GM19240 (cell line): ENCODE measurements around the gene COA3.

Source experiments
- DNase-seq: peaks from one replicate; pipeline ENCODE4 v3.0.0; 2011; ENCODE audit warnings: low spot score; ENCODE audit not compliant: insufficient read length

The COA3 gene

GRCh38 chr17:42818379-42818778, 19.9 kb upstream of the COA3 start:
- no peak for DNase-seq

GRCh38 chr17:42817866-42818265, 19.4 kb upstream of the COA3 start:
- DNase-seq: no peak

GRCh38 chr17:42814633-42815399, 16.3 kb upstream of the COA3 start:
- DNase-seq: no peak

- DNase-seq: no peak
These were observed 10.7 kb upstream of the COA3 start for GRCh38 chr17:42809250-42809649.

GRCh38 chr17:42806249-42806648, 7.7 kb upstream of the COA3 start:
- no peak for DNase-seq

- DNase-seq: no peak
These were observed 6.4 kb upstream of the COA3 start for GRCh38 chr17:42804918-42805367.

- DNase-seq: no peak
These were observed 4.8 kb upstream of the COA3 start for GRCh38 chr17:42803074-42803883.

- no peak for DNase-seq
These were observed 507 bp downstream of the COA3 start for GRCh38 chr17:42798011-42798382.

- no peak for DNase-seq
These were observed 1.2 kb downstream of the COA3 start for GRCh38 chr17:42797067-42798007.

GRCh38 chr17:42796066-42796758, 2.3 kb downstream of the COA3 start:
- DNase-seq: no peak

GRCh38 chr17:42795465-42795864, 3.0 kb downstream of the COA3 start:
- DNase-seq: no peak

GRCh38 chr17:42795061-42795460, 3.4 kb downstream of the COA3 start:
- no peak for DNase-seq

GRCh38 chr17:42792545-42792944, 6.0 kb downstream of the COA3 start:
- DNase-seq: no peak

GRCh38 chr17:42791948-42792347, 6.6 kb downstream of the COA3 start:
- no peak for DNase-seq

- no peak for DNase-seq
These were observed 11.2 kb downstream of the COA3 start for GRCh38 chr17:42787266-42787665.

GRCh38 chr17:42784811-42785592, 13.5 kb downstream of the COA3 start:
- no peak for DNase-seq

GRCh38 chr17:42784409-42784808, 14.1 kb downstream of the COA3 start:
- no peak for DNase-seq

GRCh38 chr17:42783791-42784138, 14.7 kb downstream of the COA3 start:
- no peak for DNase-seq

- no peak for DNase-seq
These were observed 15.3 kb downstream of the COA3 start for GRCh38 chr17:42783062-42783790.
